Hippocampal formation (tissue), 2 donors: Measurements from ENCODE around the gene NLRP3.
A peak's percentile ranks its signal among the peaks of the same experiment; 100 is the strongest.
"Not testable (repeated sequence)": the region's sequence is repeated elsewhere in the genome, so short reads cannot be mapped to it uniquely, and the experiment has no call there.

Experiments used
- DNase-seq, 2 donors: peaks; one replicate each; lab custom pipeline; 2025; lab: John Stamatoyannopoulos, UW

The NLRP3 gene

GRCh38 chr1:247415423-247416361, at the start of gene NLRP3:
Gene NLRP3 (plus strand): TSS chr1:247416173. CDS start chr1:247418801, 2,628 bp downstream.
- DNase-seq, result peak; percentile 4 to 45

- DNase-seq, result not testable (repeated sequence)
Observed at GRCh38 chr1:247366345-247366744, 49.6 kb upstream of the NLRP3 start.

- DNase-seq, result no peak
Observed at GRCh38 chr1:247366926-247367645, 48.9 kb upstream of the NLRP3 start.

GRCh38 chr1:247367786-247368422, 48.1 kb upstream of the NLRP3 start:
- no peak for DNase-seq

- DNase-seq, result no peak
Observed at GRCh38 chr1:247368490-247369145, 47.4 kb upstream of the NLRP3 start.

GRCh38 chr1:247370786-247371732, 44.9 kb upstream of the NLRP3 start:
- no peak for DNase-seq

GRCh38 chr1:247371801-247372259, 44.1 kb upstream of the NLRP3 start:
- DNase-seq, result no peak

GRCh38 chr1:247373721-247374141, 42.2 kb upstream of the NLRP3 start:
- DNase-seq, result peak in 1 of 2 donors; percentile 47

- DNase-seq, result not testable (repeated sequence)
Observed at GRCh38 chr1:247374651-247375334, 41.2 kb upstream of the NLRP3 start.

- no peak for DNase-seq
Observed at GRCh38 chr1:247375747-247376146, 40.2 kb upstream of the NLRP3 start.

- DNase-seq, result no peak
Observed at GRCh38 chr1:247376659-247377058, 39.3 kb upstream of the NLRP3 start.

GRCh38 chr1:247377656-247378055, 38.3 kb upstream of the NLRP3 start:
- DNase-seq, result not testable (repeated sequence)

- no peak for DNase-seq
Observed at GRCh38 chr1:247378334-247379073, 37.5 kb upstream of the NLRP3 start.

- peak in 1 of 2 donors; percentile 19 for DNase-seq
Observed at GRCh38 chr1:247385283-247385682, 30.7 kb upstream of the NLRP3 start.

GRCh38 chr1:247386217-247386616, 29.8 kb upstream of the NLRP3 start:
- DNase-seq, result no peak

- DNase-seq, result no peak
Observed at GRCh38 chr1:247386687-247387086, 29.3 kb upstream of the NLRP3 start.

GRCh38 chr1:247387096-247387495, 28.9 kb upstream of the NLRP3 start:
- peak in 1 of 2 donors; percentile 2 for DNase-seq

GRCh38 chr1:247387565-247387964, 28.4 kb upstream of the NLRP3 start:
- no peak for DNase-seq
